SK-N-SH (cell line): ENCODE measurements around the gene ANKRD60. TPM values are rescaled to one million over a fixed set of nuclear protein-coding genes. Genes with fewer than 3 reads are reported as not detected.

ENCODE experiments used
- CTCF ChIA-PET: fragments of 300-600, 350-600 bp; formaldehyde crosslinking; extraction: SDS; loops from one replicate; lab custom pipeline; 2021; lab: Yijun Ruan, JAX
- POLR2A ChIA-PET: fragments of 350-600 bp; sonication (Branson Sonifier 250); formaldehyde crosslinking; extraction: SDS; loops from one replicate; lab custom pipeline; 2020; ENCODE audit warnings: antibody characterized with exemption, inconsistent platforms; lab: Yijun Ruan, JAX
- DNase-seq: peaks from one replicate; pipeline ENCODE4 v3.0.0; 2012
- H2AFZ ChIP-seq: fragments of 200-600 bp; sonication (generic); 2 replicates; pipeline ENCODE4 v1.8.1; 2016; ENCODE audit warnings: antibody characterized with exemption, mild to moderate bottlenecking, low read depth
- H3F3A ChIP-seq: fragments of 200-600 bp; sonication (generic); replicated peaks from 2 replicates; pipeline ENCODE3; 2016; ENCODE audit warnings: antibody characterized with exemption, mild to moderate bottlenecking; ENCODE audit not compliant: insufficient read depth
- H3K27ac ChIP-seq, 2 experiments: fragments of 200-500 bp in 1 of 2; fragments of 200-600 bp in 1 of 2; sonication (Bioruptor generic) in 1 of 2; sonication (generic), shearing (Covaris generic) in 1 of 2; 2 replicates each; pipeline versions ENCODE4 v1.5.1 to v1.6.1; 2014 to 2016; ENCODE audit warnings: low read depth in 2 of 2, inconsistent platforms in 1 of 2, low read length in 1 of 2, mild to moderate bottlenecking in 1 of 2, mixed read lengths in 1 of 2
- H3K27me3 ChIP-seq: fragments of 200-600 bp; sonication (generic), shearing (Covaris generic); 2 replicates; pipeline ENCODE4 v1.6.1; 2016; ENCODE audit warnings: mixed run types; ENCODE audit not compliant: insufficient read depth
- H3K36me3 ChIP-seq, 2 experiments: fragments of 200-500 bp in 1 of 2; fragments of 200-600 bp in 1 of 2; sonication (Bioruptor generic) in 1 of 2; sonication (generic) in 1 of 2; replicated peaks in 1 of 2; 2 replicates each; pipeline versions ENCODE3 to v1.5.1; 2014 to 2016; ENCODE audit warnings: low read length in 1 of 2, mild to moderate bottlenecking in 1 of 2; ENCODE audit not compliant: insufficient read depth in 2 of 2, control insufficient read depth in 1 of 2
- H3K4me1 ChIP-seq, 2 experiments: fragments of 200-500 bp in 1 of 2; fragments of 200-600 bp in 1 of 2; sonication (Bioruptor generic) in 1 of 2; sonication (generic), shearing (Covaris generic) in 1 of 2; 2 replicates each; pipeline versions ENCODE4 v1.5.1 to v1.6.1; 2014 to 2016; ENCODE audit warnings: low read depth in 1 of 2, low read length in 1 of 2, mixed run types in 1 of 2; ENCODE audit not compliant: insufficient read depth in 2 of 2, control insufficient read depth in 1 of 2
- H3K4me2 ChIP-seq: fragments of 200-600 bp; sonication (generic), shearing (Covaris generic); 2 replicates; pipeline ENCODE4 v1.6.1; 2017; ENCODE audit warnings: mixed run types
- H3K4me3 ChIP-seq, 2 experiments: fragments of 200-500 bp in 1 of 2; fragments of 200-600 bp in 1 of 2; sonication (Bioruptor generic) in 1 of 2; sonication (generic), shearing (Covaris generic) in 1 of 2; 2 replicates each; pipeline versions ENCODE4 v1.5.1 to v1.8.1; 2014 to 2016; ENCODE audit warnings: low read depth in 2 of 2, inconsistent platforms in 1 of 2, low read length in 1 of 2, mild to moderate bottlenecking in 1 of 2, mixed read lengths in 1 of 2, moderate library complexity in 1 of 2
- H3K79me2 ChIP-seq: fragments of 200-600 bp; sonication (generic); 2 replicates; pipeline ENCODE4 v1.8.1; 2017; ENCODE audit warnings: mild to moderate bottlenecking; ENCODE audit not compliant: insufficient read depth
- H3K9ac ChIP-seq: fragments of 200-600 bp; sonication (generic); 2 replicates; pipeline ENCODE4 v1.6.1; 2017; ENCODE audit warnings: mixed run types
- H3K9me2 ChIP-seq: fragments of 200-600 bp; sonication (generic); 2 replicates; pipeline ENCODE4 v1.6.1; 2017; ENCODE audit warnings: mixed run types
- H3K9me3 ChIP-seq: fragments of 200-600 bp; sonication (generic); 2 replicates; pipeline ENCODE4 v1.6.1; 2017; ENCODE audit warnings: mixed run types, mild to moderate bottlenecking, moderate library complexity
- H4K20me1 ChIP-seq: fragments of 200-600 bp; sonication (generic); 2 replicates; pipeline ENCODE4 v1.6.1; 2017; ENCODE audit warnings: mild to moderate bottlenecking, mixed run types; ENCODE audit not compliant: insufficient read depth
- CHD2 ChIP-seq: fragments of 150-350 bp; IDR thresholded peaks from 2 replicates; pipeline ENCODE4 v1.6.1; 2018; ENCODE audit warnings: low read length; ENCODE audit not compliant: partially characterized antibody
- ELF1 ChIP-seq: IDR thresholded peaks from 2 replicates; pipeline ENCODE4 v1.4.0; 2012
- EP300 ChIP-seq, 2 experiments: IDR thresholded peaks; 2 replicates each; pipeline versions ENCODE4 v1.4.0 to v1.6.1; 2012; ENCODE audit warnings: borderline replicate concordance in 1 of 2, low read depth in 1 of 2, low read length in 1 of 2
- FOSL2 ChIP-seq: IDR thresholded peaks from 2 replicates; pipeline ENCODE4 v1.4.0; 2012; ENCODE audit warnings: low read depth, mild to moderate bottlenecking, moderate library complexity, borderline replicate concordance
- FOXJ3 ChIP-seq: sonication (generic); formaldehyde crosslinking; IDR thresholded peaks from 2 replicates; pipeline ENCODE4 v1.5.1; 2020; ENCODE audit warnings: mild to moderate bottlenecking, missing genetic modification reagents
- FOXM1 ChIP-seq: IDR thresholded peaks from 2 replicates; pipeline ENCODE4 v1.4.0; 2012; ENCODE audit warnings: low read depth, mild to moderate bottlenecking
- GATA2 ChIP-seq: sonication (generic); formaldehyde crosslinking; IDR thresholded peaks from 2 replicates; pipeline ENCODE4 v1.5.0; 2020; ENCODE audit warnings: mild to moderate bottlenecking, missing genetic modification reagents
- MEF2A ChIP-seq: IDR thresholded peaks from 2 replicates; pipeline ENCODE4 v1.4.0; 2012; ENCODE audit warnings: low read depth, borderline replicate concordance
- MXI1 ChIP-seq: IDR thresholded peaks from 2 replicates; pipeline ENCODE4 v1.6.1; 2012; ENCODE audit warnings: mild to moderate bottlenecking, low read depth, low read length, improper control_type of control experiment
- NFIC ChIP-seq: IDR thresholded peaks from 2 replicates; pipeline ENCODE4 v1.4.0; 2012; ENCODE audit warnings: borderline replicate concordance
- POLR2AphosphoS5 ChIP-seq: IDR thresholded peaks from 2 replicates; pipeline ENCODE4 v1.6.1; 2012; ENCODE audit warnings: low read depth, low read length
- RAD21 ChIP-seq: IDR thresholded peaks from 2 replicates; pipeline ENCODE4 v1.6.1; 2012; ENCODE audit warnings: mild to moderate bottlenecking, low read length
- RCOR1 ChIP-seq: fragments of 150-350 bp; IDR thresholded peaks from 2 replicates; pipeline ENCODE4 v1.6.1; 2017; ENCODE audit warnings: antibody characterized with exemption, low read length
- RXRA ChIP-seq: IDR thresholded peaks from 2 replicates; pipeline ENCODE4 v1.4.0; 2012; ENCODE audit warnings: low read depth, mild to moderate bottlenecking, borderline replicate concordance
- SMC3 ChIP-seq: IDR thresholded peaks from 2 replicates; pipeline ENCODE4 v1.6.1; 2012; ENCODE audit warnings: low read depth, low read length, improper control_type of control experiment
- YY1 ChIP-seq: IDR thresholded peaks from 2 replicates; pipeline ENCODE4 v1.4.0; 2012; ENCODE audit warnings: low read depth, mild to moderate bottlenecking
- WGBS: methylation state at CpG from one replicate; pipeline ENCODE4 v1.1.6; 2017; ENCODE audit warnings: low lambda C conversion rate; 5-methylcytosine and 5-hydroxymethylcytosine counted together
- polyA plus RNA-seq, 3 experiments: library from polyadenylated mRNA; depleted of rRNA; stranded (reverse); fragments of >200 nt; gene quantifications; 2 replicates each; pipeline ENCODE4 v1.2.3, GENCODE V29; 2012
- TF ChIP-seq, protein P1 (sequence below): fragments of 200-600 bp; sonication (generic); IDR thresholded peaks from 2 replicates; pipeline ENCODE4 v1.6.1; 2017; ENCODE audit warnings: antibody characterized with exemption, mild to moderate bottlenecking, moderate library complexity
- TF ChIP-seq, protein P2 (sequence below): fragments of 150-350 bp; IDR thresholded peaks from 2 replicates; pipeline ENCODE4 v1.6.1; 2016; ENCODE audit warnings: mild to moderate bottlenecking, low read depth, low read length
- TF ChIP-seq, protein P3 (sequence below): IDR thresholded peaks from 2 replicates; pipeline ENCODE4 v1.4.0; 2012; ENCODE audit warnings: low read depth, borderline replicate concordance
- TF ChIP-seq, protein P4 (sequence below): IDR thresholded peaks from 2 replicates; pipeline ENCODE4 v1.4.0; 2012; ENCODE audit warnings: low read depth, borderline replicate concordance

The ANKRD60 gene
- polyA plus RNA-seq, 1 of the 3 experiments (the other 2 are of a cell fraction): not detected

DNA sequence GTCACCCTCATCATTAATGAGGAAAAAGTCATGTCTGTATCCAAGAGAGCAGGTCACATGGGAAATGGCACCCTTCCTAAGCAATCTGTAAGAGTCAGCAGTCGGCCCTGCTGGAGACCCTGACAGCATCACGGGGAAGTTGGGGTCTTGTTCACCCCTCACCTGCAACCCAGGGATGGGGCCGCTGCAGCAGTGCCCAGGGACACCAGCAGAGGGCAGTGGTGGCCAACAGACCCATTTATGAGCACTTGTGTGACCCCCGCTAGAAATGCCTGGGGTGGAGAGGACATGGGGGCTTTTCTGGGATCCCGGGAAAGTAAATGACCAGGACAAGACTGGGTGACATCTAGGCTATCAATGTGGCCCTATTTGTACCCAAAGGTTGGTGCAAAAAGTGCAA lies 35.9 kb downstream of the ANKRD60 start:
- Histone ChIP-seq H3K79me2 (no peaks in the 10 kb centered on the region), H3K9me2 (no peaks in the 10 kb centered on the region), H3F3A (peaks cover 3% of the 10 kb centered on the region), H3K27me3 (peaks cover 5% of the 10 kb centered on the region; the same call in 1 of the 2 replicates), H3K4me2 (no peak overlapping the region), H3K4me1 (no peaks in the 10 kb centered on the region; a peak in 1 of 4 replicates), H3K36me3 (no peaks in the 10 kb centered on the region), H3K9me3 (no peaks in the 10 kb centered on the region), H4K20me1 (no peaks in the 10 kb centered on the region), H3K27ac (no peak overlapping the region), H3K4me3 (no peak overlapping the region; a peak in 1 of 4 replicates), H3K9ac (no peak overlapping the region), H2AFZ (no peak overlapping the region)
- POLR2A ChIA-PET: no interaction called here
- WGBS: 22% methylated on average over 5 of the region's 5 CpGs
- TF ChIP-seq, protein P1, sequence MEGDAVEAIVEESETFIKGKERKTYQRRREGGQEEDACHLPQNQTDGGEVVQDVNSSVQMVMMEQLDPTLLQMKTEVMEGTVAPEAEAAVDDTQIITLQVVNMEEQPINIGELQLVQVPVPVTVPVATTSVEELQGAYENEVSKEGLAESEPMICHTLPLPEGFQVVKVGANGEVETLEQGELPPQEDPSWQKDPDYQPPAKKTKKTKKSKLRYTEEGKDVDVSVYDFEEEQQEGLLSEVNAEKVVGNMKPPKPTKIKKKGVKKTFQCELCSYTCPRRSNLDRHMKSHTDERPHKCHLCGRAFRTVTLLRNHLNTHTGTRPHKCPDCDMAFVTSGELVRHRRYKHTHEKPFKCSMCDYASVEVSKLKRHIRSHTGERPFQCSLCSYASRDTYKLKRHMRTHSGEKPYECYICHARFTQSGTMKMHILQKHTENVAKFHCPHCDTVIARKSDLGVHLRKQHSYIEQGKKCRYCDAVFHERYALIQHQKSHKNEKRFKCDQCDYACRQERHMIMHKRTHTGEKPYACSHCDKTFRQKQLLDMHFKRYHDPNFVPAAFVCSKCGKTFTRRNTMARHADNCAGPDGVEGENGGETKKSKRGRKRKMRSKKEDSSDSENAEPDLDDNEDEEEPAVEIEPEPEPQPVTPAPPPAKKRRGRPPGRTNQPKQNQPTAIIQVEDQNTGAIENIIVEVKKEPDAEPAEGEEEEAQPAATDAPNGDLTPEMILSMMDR: peak; percentile 71
- no peak for TF ChIP-seq ELF1
- TF ChIP-seq SMC3: peak; percentile 28
- TF ChIP-seq, protein P2, sequence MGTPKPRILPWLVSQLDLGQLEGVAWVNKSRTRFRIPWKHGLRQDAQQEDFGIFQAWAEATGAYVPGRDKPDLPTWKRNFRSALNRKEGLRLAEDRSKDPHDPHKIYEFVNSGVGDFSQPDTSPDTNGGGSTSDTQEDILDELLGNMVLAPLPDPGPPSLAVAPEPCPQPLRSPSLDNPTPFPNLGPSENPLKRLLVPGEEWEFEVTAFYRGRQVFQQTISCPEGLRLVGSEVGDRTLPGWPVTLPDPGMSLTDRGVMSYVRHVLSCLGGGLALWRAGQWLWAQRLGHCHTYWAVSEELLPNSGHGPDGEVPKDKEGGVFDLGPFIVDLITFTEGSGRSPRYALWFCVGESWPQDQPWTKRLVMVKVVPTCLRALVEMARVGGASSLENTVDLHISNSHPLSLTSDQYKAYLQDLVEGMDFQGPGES: no peak
- TF ChIP-seq NFIC: no peak
- peak; percentile 48 for TF ChIP-seq RAD21
- CTCF ChIA-PET: interaction anchor here (0.7 to 1.9 kb wide), 7 partner anchors 10 to 682 kb away, joined by 3 to 12 read pairs (median 5); no protein-coding TSS in a partner anchor
- peak; percentile 65 for DNase-seq

DNA sequence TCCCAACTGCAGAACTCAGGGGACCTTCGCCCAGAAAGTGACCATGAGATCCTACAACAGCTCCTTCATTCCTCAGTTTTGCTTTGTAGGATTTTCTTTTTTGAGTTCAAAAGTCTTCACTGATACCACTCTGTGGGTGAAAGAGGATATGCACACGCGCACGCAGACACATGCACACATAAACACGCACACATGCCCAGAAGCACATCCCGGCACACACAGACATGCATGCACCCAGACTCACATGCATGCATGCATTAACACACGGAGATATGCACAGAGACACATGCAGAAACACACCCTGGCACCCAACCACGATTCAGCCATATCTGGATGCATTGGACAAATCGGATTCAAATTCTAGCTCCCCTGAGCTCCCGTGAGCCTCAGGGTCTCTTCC lies 36.4 kb downstream of the ANKRD60 start:
- no peaks in the 10 kb centered on the region for H3K9me3 ChIP-seq
- no peaks in the 10 kb centered on the region for H3K9me2 ChIP-seq
- peaks cover 3% of the 10 kb centered on the region for H3F3A ChIP-seq
- WGBS: 62% methylated on average over 9 of the region's 10 CpGs
- no peak overlapping the region for H3K4me2 ChIP-seq
- H3K27ac ChIP-seq: no peak overlapping the region
- H2AFZ ChIP-seq: no peak overlapping the region
- no peaks in the 10 kb centered on the region; a peak in 1 of 4 replicates for H3K4me1 ChIP-seq
- no peaks in the 10 kb centered on the region for H3K36me3 ChIP-seq
- ChIA-PET CTCF (interaction anchor here (0.7 to 1.9 kb wide), 8 partner anchors 10 to 681 kb away, joined by 3 to 12 read pairs (median 4); no protein-coding TSS in a partner anchor), POLR2A (no interaction called here)
- H3K4me3 ChIP-seq: no peak overlapping the region
- no peak for DNase-seq
- peaks cover 5% of the 10 kb centered on the region; the same call in 1 of the 2 replicates for H3K27me3 ChIP-seq
- H4K20me1 ChIP-seq: no peaks in the 10 kb centered on the region
- H3K79me2 ChIP-seq: no peaks in the 10 kb centered on the region
- no peak for TF ChIP-seq CHD2
- TF ChIP-seq MEF2A: no peak
- TF ChIP-seq NFIC: no peak
- TF ChIP-seq, protein P3, sequence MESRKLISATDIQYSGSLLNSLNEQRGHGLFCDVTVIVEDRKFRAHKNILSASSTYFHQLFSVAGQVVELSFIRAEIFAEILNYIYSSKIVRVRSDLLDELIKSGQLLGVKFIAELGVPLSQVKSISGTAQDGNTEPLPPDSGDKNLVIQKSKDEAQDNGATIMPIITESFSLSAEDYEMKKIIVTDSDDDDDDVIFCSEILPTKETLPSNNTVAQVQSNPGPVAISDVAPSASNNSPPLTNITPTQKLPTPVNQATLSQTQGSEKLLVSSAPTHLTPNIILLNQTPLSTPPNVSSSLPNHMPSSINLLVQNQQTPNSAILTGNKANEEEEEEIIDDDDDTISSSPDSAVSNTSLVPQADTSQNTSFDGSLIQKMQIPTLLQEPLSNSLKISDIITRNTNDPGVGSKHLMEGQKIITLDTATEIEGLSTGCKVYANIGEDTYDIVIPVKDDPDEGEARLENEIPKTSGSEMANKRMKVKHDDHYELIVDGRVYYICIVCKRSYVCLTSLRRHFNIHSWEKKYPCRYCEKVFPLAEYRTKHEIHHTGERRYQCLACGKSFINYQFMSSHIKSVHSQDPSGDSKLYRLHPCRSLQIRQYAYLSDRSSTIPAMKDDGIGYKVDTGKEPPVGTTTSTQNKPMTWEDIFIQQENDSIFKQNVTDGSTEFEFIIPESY: no peak
- TF ChIP-seq FOXJ3: no peak
- TF ChIP-seq FOXM1: no peak
- no peak for TF ChIP-seq GATA2 (CRISPR knock-in tag)
- TF ChIP-seq ELF1: no peak
- TF ChIP-seq RCOR1: no peak
- TF ChIP-seq FOSL2: no peak
- TF ChIP-seq, protein P1: no peak
- TF ChIP-seq YY1: no peak
- TF ChIP-seq EP300 (IDR thresholded peaks at IDR 0.05; ENCODE audit: borderline replicate concordance in 1 of 2, low read depth in 1 of 2, low read length in 1 of 2): no peak
- TF ChIP-seq RXRA: no peak
- TF ChIP-seq MXI1: no peak
- TF ChIP-seq POLR2AphosphoS5: no peak
- TF ChIP-seq, protein P4, sequence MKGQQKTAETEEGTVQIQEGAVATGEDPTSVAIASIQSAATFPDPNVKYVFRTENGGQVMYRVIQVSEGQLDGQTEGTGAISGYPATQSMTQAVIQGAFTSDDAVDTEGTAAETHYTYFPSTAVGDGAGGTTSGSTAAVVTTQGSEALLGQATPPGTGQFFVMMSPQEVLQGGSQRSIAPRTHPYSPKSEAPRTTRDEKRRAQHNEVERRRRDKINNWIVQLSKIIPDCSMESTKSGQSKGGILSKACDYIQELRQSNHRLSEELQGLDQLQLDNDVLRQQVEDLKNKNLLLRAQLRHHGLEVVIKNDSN: no peak
- TF ChIP-seq, all 33 proteins: peak for 0
- no peak overlapping the region for H3K9ac ChIP-seq
